B cell (primary cell): ENCODE data around the gene KCND3. TPM values are rescaled to one million over a fixed set of nuclear protein-coding genes. Genes with fewer than 3 reads are reported as not detected.

Source experiments
- ATAC-seq: fragments of 200-7000 bp; cut with Tn5 transposase; one replicate; pipeline ENCODE4 v1.10.0; 2021; ENCODE audit warnings: low read depth, mild to moderate bottlenecking, moderate number of reproducible peaks, moderate library complexity
- CTCF ChIA-PET: fragments of 350-600 bp; sonication (Branson Sonifier 250); formaldehyde crosslinking; loops from one replicate; lab custom pipeline; 2021; ENCODE audit warnings: antibody characterized with exemption, inconsistent platforms; lab: Charles Lee
- POLR2A ChIA-PET: fragments of 350-600 bp; sonication (Branson Sonifier 250); formaldehyde crosslinking; loops from one replicate; lab custom pipeline; 2021; ENCODE audit warnings: antibody characterized with exemption; lab: Charles Lee
- DNase-seq: peaks from one replicate; pipeline ENCODE4 v3.0.0; 2013
- H2AFZ ChIP-seq: 2 replicates; pipeline ENCODE4 v1.6.1; 2012; ENCODE audit warnings: mild to moderate bottlenecking, low read depth, low read length; ENCODE audit not compliant: insufficient read depth, poor library complexity, severe bottlenecking
- H3K27ac ChIP-seq, 2 donors: 1 replicate in 1 of 2; 2 replicates in 1 of 2; pipeline ENCODE4 v1.5.1; 2012 to 2013; ENCODE audit warnings: low read length in 2 of 2, mild to moderate bottlenecking in 2 of 2, moderate library complexity in 1 of 2
- H3K27me3 ChIP-seq, 4 experiments: fragments of 200-600 bp in 1 of 4; sonication (generic) in 1 of 4; replicated peaks in 1 of 4; 1 replicate in 2 of 4; 2 replicates in 2 of 4; pipeline versions ENCODE4 v1.6.1 to v1.7.0; 2013 to 2016; ENCODE audit warnings: low read length in 3 of 4, mild to moderate bottlenecking in 2 of 4, mixed read lengths in 1 of 4, moderate library complexity in 1 of 4; ENCODE audit not compliant: insufficient read depth in 4 of 4, control insufficient read depth in 3 of 4; ENCODE audit errors: control extremely low read depth in 1 of 4
- H3K36me3 ChIP-seq, 2 experiments: replicated peaks in 1 of 2; 1 replicate in 1 of 2; 2 replicates in 1 of 2; pipeline versions ENCODE4 v1.6.1 to v1.7.1; 2013; ENCODE audit warnings: low read length in 1 of 2; ENCODE audit not compliant: insufficient read depth in 2 of 2, control insufficient read depth in 1 of 2; ENCODE audit errors: control extremely low read depth in 1 of 2, extremely low read depth in 1 of 2
- H3K4me1 ChIP-seq, 2 donors: fragments of 200-600 bp in 1 of 2; sonication (generic) in 1 of 2; 1 replicate in 1 of 2; 2 replicates in 1 of 2; pipeline versions ENCODE4 v1.5.1 to v1.6.1; 2013 to 2017; ENCODE audit warnings: low read length in 2 of 2; ENCODE audit not compliant: control insufficient read depth in 2 of 2, insufficient read depth in 2 of 2
- H3K4me2 ChIP-seq: replicated peaks from 2 replicates; pipeline ENCODE3; 2012; ENCODE audit warnings: mild to moderate bottlenecking, low read depth, low read length; ENCODE audit not compliant: poor library complexity, severe bottlenecking
- H3K4me3 ChIP-seq, 5 experiments: fragments of 200-600 bp in 1 of 5; sonication (generic) in 1 of 5; 1 replicate in 3 of 5; 2 replicates in 2 of 5; pipeline versions ENCODE4 v1.5.1 to v1.7.0; 2011 to 2016; ENCODE audit warnings: low read length in 4 of 5, mild to moderate bottlenecking in 4 of 5, low read depth in 2 of 5, control low read depth in 1 of 5, moderate library complexity in 1 of 5; ENCODE audit not compliant: insufficient read depth in 1 of 5; ENCODE audit errors: control extremely low read depth in 1 of 5, extremely low read depth in 1 of 5
- H3K79me2 ChIP-seq: fragments of 200-600 bp; sonication (generic); one replicate; pipeline ENCODE4 v1.6.0; 2016; ENCODE audit warnings: low read length; ENCODE audit not compliant: control insufficient read depth, insufficient read depth
- H3K9ac ChIP-seq: fragments of 200-600 bp; sonication (generic); 2 replicates; pipeline ENCODE4 v1.6.1; 2017; ENCODE audit warnings: mild to moderate bottlenecking, low read length, moderate library complexity
- H3K9me3 ChIP-seq, 3 donors: one replicate each; pipeline versions ENCODE4 v1.6.1 to v1.7.1; 2013; ENCODE audit warnings: low read length in 2 of 3; ENCODE audit not compliant: control insufficient read depth in 2 of 3, insufficient read depth in 1 of 3; ENCODE audit errors: control extremely low read depth in 1 of 3
- H4K20me1 ChIP-seq: 2 replicates; pipeline ENCODE4 v1.6.0; 2012; ENCODE audit warnings: mild to moderate bottlenecking, low read length; ENCODE audit not compliant: insufficient read depth, control insufficient read depth, poor library complexity, severe bottlenecking
- H3K27ac Mint-ChIP-seq: one replicate; pipeline ENCODE4 v1.8.0; 2021; ENCODE audit warnings: mixed read lengths
- H3K27me3 Mint-ChIP-seq: one replicate; pipeline ENCODE4 v1.8.0; 2021; ENCODE audit warnings: mixed read lengths
- H3K4me1 Mint-ChIP-seq: one replicate; pipeline ENCODE4 v1.8.0; 2021; ENCODE audit warnings: mixed read lengths
- H3K4me3 Mint-ChIP-seq: one replicate; pipeline ENCODE4 v1.8.0; 2021; ENCODE audit warnings: mixed read lengths
- H3K9me3 Mint-ChIP-seq: one replicate; pipeline ENCODE4 v1.8.0; 2022; ENCODE audit warnings: mixed read lengths; ENCODE audit not compliant: insufficient read depth
- CTCF ChIP-seq: fragments of 200-600 bp; IDR thresholded peaks from one replicate; pipeline ENCODE4 v1.8.0; 2022; ENCODE audit warnings: antibody characterized with exemption, mild to moderate bottlenecking
- EZH2 ChIP-seq: IDR thresholded peaks from 2 replicates; pipeline ENCODE4 v1.6.1; 2012; ENCODE audit warnings: borderline replicate concordance, low read depth, mild to moderate bottlenecking, moderate library complexity, low read length; ENCODE audit not compliant: insufficient read depth, poor library complexity, severe bottlenecking
- WGBS: methylation state at CpG from one replicate; pipeline ENCODE4 v1.1.5; 2013; ENCODE audit warnings: missing lambda C conversion rate; ENCODE audit not compliant: insufficient coverage; 5-methylcytosine and 5-hydroxymethylcytosine counted together
- intact Hi-C: fragments of 100-400 bp; cut with micrococcal nuclease; formaldehyde crosslinking; loops from one replicate; pipeline ENCODE4 v1.10.0; 2022
- polyA plus RNA-seq: library from polyadenylated mRNA; depleted of rRNA; stranded (reverse); fragments of >200 nt; gene quantifications from 2 replicates; pipeline ENCODE4 v1.2.3, GENCODE V29; 2012
- total RNA-seq, 2 donors: library from RNA; stranded (reverse); fragments of 120-200 nt in 1 of 2; gene quantifications; 1 replicate in 1 of 2; 2 replicates in 1 of 2; pipeline versions ENCODE4 v1.2.3 to v1.2.4, GENCODE V29; 2013 to 2022

Gene KCND3
- total and polyA plus RNA-seq, 2 donors (not counting 1 experiment from before 2014, with no cell fraction given), result 0.07 TPM; not detected in 1

GRCh38 chr1:111967067-111967690, 22.3 kb downstream of the KCND3 start:
- Histone ChIP-seq H3K9me3 (no peaks in the 10 kb centered on the region), H2AFZ (no peak overlapping the region), H4K20me1 (no peaks in the 10 kb centered on the region), H3K4me1 (no peaks in the 10 kb centered on the region), H3K4me3 (no peak overlapping the region), H3K27me3 (peaks cover 0 to 30% (median 8%) of the 10 kb centered on the region in 4 experiments), H3K9ac (no peak overlapping the region), H3K79me2 (no peaks in the 10 kb centered on the region), H3K4me2 (no peak overlapping the region), H3K27ac (no peak overlapping the region), H3K36me3 (no peaks in the 10 kb centered on the region)
- POLR2A ChIA-PET, result no interaction called here
- TF ChIP-seq EZH2 (no peak), CTCF (no peak)
- Mint-ChIP-seq H3K4me3 (no peak overlapping the region), H3K4me1 (no peaks in the 10 kb centered on the region), H3K27me3 (peaks cover 51% of the 10 kb centered on the region), H3K9me3 (no peaks in the 10 kb centered on the region), H3K27ac (no peak overlapping the region)
- intact Hi-C loops, result no loop called here
- CTCF ChIA-PET, result no interaction called here
- ATAC-seq (no peak), DNase-seq (no peak)
- WGBS, result 65% methylated on average over 7 of the region's 13 CpGs

- Histone ChIP-seq H3K79me2 (no peaks in the 10 kb centered on the region), H3K27me3 (peaks cover 0 to 33% (median 7%) of the 10 kb centered on the region in 4 experiments), H3K36me3 (no peaks in the 10 kb centered on the region), H3K4me1 (no peaks in the 10 kb centered on the region), H3K9me3 (no peaks in the 10 kb centered on the region), H3K4me2 (no peak overlapping the region), H4K20me1 (no peaks in the 10 kb centered on the region), H3K27ac (no peak overlapping the region), H2AFZ (no peak overlapping the region), H3K9ac (no peak overlapping the region), H3K4me3 (no peak overlapping the region)
- ChIA-PET POLR2A (no interaction called here), CTCF (no interaction called here)
- 85% methylated on average over 3 of the region's 5 CpGs for WGBS
- no peak for DNase-seq
- intact Hi-C loops, result no loop called here
- H3K4me1 Mint-ChIP-seq, result no peaks in the 10 kb centered on the region
- no peak for ATAC-seq
- no peak overlapping the region for H3K27ac Mint-ChIP-seq
- H3K9me3 Mint-ChIP-seq, result no peaks in the 10 kb centered on the region
- no peak overlapping the region for H3K4me3 Mint-ChIP-seq
- TF ChIP-seq CTCF, result no peak
- H3K27me3 Mint-ChIP-seq, result peaks cover 51% of the 10 kb centered on the region
Observed at GRCh38 chr1:111965781-111966443, 23.6 kb downstream of the KCND3 start.
